G401.6 (cell line): ENCODE data around the gene EXOC4.
"Not testable (repeated sequence)": the region's sequence is repeated elsewhere in the genome, so short reads cannot be mapped to it uniquely, and the experiment has no call there.

Source experiments
- FAIRE-seq: peaks from 2 replicates; lab custom pipeline; 2012; peaks lifted over from hg19 to GRCh38; lab: Jason Lieb, UNC

EXOC4 gene

DNA sequence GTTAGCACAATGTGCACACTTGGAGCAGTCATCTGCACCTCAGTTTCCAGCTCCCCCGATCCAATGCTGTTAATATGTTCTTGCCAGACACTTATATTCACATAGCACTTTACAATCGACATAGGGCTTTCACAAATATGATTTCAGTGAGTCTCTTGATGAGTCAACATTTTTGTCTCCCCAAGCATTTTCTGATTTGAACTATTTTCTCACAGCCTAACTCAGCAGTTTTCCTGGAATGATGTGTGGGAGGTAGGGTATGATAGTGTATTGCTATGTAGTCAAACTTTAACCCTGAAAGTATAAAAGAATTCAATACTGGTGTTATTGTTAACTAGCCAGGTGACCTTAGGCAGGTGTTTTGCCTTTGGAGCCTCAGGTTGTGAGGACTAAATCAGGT lies 791.8 kb downstream of the EXOC4 start:
- FAIRE-seq = no peak

DNA sequence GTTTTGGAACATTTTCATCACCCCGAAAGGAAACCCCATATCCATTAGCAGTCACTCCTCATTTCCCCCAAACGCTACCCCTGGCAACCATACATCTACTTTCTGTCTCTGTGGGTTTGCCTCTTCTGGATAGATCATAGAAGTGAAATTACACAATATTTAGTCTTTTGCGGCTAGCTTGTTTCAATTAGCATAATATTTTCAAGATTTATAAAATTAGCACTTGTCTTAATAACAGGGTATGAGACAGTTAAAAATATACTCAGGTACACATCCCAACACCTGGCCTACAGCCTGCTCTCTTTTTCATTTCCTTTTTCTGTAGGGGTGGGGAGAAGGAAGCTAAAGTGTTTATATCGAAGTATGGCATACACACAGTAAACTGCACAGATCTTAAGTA lies 792.8 kb downstream of the EXOC4 start:
- no peak for FAIRE-seq

DNA sequence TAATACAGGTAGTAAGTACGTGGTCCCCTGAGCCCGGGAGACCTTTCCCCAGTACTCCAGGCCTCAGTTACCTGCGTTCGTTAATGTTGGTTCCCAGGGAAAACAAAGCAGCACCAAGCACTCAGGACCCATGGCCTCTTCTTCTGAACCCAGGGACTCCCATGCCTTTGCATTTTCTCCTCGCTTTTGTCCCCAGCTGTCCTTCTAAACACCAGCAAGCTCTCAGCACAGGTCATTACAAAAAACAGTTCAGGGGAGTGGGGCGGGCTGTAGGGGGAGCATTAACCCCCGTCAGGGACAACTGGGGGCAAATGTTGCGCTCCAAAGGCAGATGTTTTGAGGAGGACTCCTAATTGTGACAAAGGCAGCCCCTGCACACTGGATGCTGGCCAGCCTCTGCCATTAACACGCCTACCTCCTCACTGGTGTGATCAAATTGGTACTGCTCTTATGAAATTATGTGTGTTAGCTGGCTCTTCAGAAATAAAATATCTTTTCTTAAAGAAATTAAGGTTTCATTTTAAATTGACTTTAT lies 793.8 kb downstream of the EXOC4 start:
- no peak for FAIRE-seq

DNA sequence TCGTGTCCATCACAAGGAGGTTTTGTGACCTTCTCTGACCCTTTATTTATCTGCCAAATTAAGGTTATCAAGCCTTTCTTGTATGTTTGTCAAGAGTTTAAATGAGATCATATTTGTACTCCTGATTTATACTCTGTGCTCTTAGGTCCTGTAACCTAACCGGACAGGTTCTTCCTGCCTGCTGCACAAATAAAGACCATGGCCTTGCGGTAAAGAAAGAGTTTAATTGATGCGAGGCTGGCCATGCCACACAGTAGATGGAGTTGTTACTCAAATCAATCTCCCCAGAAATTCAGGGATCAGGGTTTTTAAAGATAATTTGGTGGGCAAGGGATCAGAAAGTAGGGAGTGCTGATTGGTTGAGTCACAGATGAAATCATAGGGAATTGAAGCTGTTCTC lies 794.8 kb downstream of the EXOC4 start:
- no peak for FAIRE-seq

DNA sequence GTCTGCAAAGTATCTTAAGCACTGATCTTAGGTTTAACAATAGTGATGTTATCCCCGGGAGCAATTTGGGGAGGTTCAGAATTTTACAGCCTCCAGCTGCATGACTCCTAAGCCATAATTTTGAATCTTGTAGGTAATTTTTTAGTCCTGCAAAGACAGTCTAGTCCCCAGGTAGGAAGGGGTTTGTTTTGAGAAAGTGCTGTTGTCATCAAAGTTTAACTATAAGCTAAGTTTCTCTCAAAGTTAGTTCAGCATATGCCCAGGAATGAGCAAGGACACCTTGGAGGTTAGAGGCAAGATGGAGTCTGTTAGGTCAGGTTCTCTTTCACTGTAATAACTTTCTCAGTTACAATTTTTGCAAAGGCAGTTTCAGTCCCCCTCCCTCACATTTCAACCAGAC lies 795.3 kb downstream of the EXOC4 start:
- FAIRE-seq = no peak

DNA sequence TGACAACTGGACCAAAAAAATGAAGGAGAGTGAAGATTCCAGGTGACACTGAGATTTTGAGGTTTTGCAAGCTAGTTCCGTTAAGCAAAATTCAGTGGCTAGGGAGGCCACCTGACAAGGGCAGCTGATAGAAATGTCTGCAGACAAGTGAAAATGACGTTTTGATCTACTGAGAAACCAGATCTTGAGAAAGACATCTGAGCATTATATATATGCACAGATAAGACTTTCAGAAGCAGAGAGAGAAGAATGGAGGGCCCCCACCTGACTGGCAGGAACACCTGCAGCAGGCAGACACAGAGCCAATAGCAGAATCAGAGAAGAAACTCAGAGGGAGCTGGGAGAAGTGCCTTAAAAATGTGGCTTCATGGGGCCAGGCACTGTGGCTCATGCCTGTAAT lies 798.1 kb downstream of the EXOC4 start:
- FAIRE-seq = no peak

DNA sequence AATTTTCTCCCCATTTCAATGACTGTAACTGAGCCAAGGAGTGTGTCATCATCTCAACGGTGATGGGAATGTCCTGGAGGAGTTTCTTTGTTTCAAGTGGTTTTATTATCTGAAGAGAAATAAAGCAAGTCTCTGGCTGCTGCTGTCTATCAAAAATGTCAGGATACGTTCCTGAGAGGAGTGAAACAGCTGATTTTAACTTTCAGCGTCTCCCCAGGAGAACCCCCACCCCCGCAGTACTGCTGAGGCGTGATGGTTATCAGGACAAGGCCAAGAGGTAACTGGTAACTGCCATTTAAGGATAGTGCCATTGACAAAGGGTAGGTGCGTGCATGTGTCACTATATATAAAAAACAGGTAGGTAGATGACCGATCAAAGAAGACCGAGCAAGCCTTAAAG lies 803.9 kb downstream of the EXOC4 start:
- no peak for FAIRE-seq

DNA sequence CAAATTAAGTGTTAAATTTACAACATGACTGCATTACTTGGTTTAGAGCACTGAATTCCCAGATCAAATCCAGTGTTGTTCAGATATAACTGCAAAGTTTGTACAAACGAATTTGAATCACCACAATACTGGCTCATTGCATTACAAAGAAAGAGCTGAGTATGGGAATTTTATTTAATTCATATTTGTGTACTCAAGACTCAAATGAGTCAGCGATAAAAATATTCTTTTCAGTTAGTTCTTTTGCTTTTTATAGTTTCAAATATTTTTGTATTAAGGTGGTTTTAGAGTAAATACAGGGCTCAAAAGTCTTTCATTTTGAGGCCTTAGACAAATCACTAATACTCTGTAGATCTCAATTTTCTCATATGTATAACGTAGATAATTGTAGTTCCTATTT lies 805.6 kb downstream of the EXOC4 start:
- no peak for FAIRE-seq

DNA sequence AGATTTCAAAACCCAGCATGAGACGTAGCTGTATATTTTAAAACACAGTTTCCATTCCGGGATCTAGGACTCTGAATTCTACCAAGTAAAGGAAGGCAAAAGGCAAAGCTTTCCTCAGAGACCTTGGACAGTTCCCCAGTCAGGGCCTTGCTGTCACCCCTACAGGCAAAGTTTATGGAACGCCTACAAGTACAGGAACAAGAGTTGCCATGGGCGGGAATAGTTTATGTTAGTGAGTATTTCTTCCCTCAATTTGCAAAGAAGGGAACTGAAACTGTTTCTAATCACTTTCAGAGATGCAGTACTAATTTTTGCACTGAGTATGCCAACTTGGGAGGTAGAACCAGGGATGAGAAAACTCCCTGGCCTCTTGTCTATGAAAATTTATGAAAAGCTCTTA lies 806.1 kb downstream of the EXOC4 start:
- FAIRE-seq = no peak

DNA sequence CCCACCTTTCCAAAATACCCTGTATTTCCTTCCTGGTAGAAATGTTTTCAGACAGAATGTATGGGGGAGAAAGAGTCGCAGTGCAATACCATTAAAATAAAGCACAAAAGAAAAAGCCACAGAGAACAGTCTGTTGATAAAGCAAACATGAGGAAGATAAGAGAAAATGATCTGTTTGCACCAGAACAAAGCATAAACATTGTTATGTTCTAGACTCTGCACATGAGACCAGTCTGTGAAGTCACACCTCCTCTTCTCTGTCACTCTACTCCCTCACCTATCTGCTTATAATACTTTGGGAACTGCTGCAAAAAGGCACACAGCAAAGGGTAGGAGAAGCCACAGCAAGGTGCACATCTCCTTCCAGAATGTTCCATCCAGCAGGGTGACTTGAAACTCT lies 807.0 kb downstream of the EXOC4 start:
- FAIRE-seq = no peak

DNA sequence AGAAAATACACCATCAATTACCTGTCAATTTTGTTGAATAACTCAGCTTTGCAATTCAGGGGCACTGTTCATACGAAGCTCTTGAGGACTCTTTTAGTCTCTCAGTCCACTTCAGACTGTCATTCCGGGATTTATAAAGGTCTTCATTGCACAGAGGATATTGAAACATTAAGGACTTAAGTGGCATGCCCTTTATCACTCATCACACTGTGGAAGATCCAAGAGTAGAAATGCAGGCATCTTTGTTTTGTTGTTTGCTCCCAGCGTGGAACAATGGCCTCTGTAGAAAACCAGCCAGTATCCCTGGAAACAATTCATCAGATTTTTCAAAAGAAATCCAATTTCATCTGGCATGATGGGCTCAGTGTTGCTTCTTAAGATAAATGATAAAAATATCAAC lies 808.0 kb downstream of the EXOC4 start:
- no peak for FAIRE-seq

DNA sequence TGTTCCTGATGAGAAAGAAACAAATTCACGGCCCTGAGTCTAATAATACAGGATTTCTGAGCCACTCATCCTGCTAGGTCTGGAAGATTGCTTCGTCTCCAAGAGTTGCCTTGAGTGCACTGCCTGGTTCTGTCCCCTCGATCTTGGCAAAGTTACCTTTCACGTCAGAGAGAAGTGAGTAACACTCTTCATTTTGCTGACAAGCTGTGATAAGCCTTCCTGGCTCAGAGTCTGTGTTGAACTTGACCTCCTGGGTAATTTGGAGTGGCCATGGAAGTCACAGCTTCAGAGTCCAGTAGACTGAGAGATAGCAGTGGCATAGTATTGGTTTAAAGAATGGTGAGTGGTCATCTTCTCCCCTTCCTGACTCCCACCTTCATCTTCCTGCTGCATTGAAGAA lies 809.6 kb downstream of the EXOC4 start:
- FAIRE-seq = no peak

DNA sequence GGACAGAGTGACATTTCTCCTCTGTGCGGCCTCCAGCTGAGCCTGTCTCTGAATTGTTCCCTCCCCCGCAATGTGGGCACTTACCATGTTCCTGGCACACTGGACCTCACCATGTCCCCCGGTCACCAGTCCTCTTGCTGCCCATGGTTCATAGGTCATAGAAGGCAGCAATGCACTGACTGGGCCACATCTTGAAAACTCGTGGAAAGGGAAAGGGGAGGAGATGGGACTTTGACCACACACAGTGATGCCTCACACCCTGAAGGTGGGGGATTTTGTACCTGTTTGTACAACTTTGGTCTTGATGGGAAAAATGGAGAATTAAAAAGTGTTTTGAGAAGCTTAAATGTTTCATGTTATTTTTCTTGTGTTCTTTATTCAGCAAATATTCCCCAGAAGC lies 812.5 kb downstream of the EXOC4 start:
- FAIRE-seq = no peak

DNA sequence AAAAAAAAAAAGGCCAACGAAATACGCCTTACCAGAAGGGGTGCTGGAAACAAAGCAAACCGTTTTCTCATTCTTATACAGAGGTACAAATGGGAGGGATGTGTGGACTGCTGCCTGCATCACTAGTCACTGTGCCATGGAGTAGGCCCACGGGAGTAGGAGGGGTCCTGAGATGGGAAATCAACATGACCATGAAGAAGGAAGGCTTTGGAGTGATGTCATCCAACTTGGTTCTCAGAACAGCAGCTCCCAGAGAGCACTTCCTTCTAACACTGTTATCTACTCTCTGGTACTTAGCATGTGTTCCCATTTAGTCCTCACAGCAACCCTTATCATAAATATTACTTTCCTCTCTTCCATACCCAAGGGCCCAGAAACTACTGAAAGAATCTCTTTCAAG lies 814.3 kb downstream of the EXOC4 start:
- no peak for FAIRE-seq

DNA sequence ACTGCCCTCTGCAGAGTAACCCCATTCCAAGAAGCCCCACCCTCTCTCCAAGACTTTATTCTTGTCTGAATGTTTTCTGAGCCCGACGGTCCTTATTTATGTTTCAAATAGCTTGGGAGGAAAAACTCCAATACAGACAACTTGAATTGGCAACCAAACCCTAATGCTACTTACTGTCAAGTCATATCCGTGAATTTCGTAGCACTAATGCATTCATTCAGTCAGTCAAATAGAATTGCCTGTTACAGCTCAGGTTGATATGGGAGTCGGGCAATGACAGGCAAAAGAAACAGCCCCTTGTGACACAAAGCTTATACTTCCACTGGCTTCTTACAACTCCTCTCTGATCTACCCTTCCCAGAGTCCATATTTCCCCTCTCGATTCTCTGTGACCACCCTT lies 815.8 kb downstream of the EXOC4 start:
- FAIRE-seq = no peak

DNA sequence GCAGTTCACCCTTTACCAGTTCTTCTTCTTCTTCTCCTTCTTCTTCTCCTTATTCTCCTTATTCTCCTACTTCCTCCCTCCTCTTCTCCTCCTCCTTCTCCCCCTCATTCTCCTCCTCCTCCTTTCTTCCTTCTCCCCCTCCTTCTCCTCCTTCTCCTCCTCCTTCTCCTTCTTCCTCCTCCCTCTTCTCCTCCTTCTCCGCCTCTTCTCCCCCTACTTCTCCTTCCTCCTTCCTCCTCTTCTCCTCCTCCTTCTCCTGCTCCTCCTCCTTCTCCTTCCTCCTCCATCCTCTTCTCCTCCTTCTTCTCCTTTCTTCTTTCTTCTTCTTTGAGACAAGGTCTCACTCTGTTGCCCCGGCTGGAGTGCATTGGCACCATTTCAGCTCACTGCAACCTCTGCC lies 816.3 kb downstream of the EXOC4 start:
- no peak for FAIRE-seq

DNA sequence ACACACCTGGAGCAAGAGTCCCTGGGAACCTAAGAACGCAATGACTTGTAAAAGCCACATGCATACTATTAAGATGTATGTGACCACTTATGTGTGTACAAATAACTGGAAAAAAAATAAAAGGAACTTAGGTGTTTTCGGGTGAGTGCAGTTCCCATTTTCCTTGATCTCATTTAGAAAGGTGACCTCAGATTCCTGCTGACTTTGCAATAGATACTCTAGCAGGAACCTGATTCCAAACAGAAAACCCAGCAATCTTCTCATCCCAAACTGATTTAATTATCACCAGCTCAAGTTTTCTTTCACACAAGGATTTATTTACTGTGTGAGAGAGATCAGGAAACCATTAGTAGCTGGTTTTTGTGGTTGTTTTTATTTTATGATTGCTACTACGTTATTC lies 817.8 kb downstream of the EXOC4 start:
- no peak for FAIRE-seq

DNA sequence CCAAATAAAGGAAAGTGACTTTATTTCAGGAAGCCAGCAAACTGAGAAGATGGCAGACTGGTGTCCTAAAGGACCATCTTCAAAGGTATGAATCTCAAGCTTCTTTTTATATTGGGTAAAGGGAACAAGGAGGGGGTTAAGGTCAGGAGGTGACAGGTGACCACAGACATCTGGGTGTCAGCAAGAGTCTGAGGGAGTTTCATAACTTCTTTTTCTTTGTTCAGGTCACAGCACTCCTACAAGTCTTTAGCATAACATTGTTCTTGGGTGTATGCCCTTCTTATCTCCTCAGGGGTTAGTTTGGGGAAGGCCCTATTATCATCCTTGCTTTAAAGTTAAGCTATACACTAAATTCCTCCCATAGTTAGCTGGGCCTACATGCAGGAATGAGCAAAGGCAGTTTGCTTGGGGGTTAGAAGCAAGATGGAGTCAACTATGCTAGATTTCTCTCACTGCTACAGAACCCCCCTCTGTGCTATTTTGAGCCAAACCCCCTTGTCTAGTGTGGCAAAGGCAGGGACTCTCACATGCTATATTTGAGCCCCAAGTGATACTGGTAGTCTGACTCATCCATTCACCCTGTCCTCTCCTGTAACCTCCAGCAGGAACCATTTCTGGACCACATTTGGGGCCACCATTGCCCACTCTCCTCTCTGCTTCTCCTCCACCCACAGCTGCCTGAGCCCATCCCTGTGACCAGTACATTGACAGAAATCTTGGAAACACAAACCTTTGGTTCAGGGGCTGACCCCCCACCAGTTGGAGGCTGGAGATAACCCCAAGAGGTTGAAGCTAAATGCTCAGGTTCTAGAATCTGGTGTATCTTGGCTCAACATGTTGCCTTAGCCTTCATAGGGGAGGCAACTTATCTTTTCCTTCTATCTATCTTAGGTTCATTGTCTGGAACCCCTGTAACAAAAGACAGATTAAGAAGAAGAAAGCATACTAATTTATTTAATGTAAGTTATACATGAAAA lies 818.8 kb downstream of the EXOC4 start:
- FAIRE-seq = no peak

DNA sequence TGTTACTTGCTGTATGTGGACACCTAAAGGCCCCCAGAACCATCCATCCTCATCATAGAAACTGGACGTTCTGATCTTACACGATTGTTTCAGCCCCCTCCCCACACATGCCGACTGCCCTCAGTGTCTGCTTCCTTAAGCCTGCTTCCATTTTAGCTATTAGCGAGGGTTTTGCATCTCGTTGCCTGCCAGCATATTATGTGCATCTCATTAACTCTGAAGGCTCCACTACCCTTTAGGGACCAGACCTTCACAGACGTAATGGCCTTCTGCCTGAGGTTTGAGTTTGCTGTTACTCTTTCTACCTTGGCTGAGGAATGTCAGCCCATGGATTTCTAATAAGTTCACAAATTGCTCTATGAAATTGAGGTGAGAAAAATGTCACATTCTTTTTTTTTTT lies 820.4 kb downstream of the EXOC4 start:
- FAIRE-seq = no peak

DNA sequence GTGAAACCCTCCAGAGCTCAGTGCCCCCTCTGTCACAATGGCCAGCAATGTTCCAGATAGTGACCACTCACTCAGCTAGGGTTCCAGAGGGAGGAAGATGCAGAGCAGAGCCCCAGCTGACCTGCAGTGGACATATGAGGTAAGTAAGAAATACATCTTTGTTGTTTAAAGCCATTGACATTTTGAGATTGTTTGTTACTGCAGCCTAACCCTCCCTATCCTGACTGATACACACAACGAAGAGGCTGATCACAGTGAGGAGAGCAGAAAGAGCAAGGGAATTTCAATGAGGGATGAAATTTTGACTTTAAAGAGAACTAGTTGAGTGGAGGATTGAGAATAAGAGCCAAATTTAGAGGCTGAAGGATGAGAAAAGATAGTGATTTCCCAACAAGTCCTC lies 822.9 kb downstream of the EXOC4 start:
- FAIRE-seq = no peak

DNA sequence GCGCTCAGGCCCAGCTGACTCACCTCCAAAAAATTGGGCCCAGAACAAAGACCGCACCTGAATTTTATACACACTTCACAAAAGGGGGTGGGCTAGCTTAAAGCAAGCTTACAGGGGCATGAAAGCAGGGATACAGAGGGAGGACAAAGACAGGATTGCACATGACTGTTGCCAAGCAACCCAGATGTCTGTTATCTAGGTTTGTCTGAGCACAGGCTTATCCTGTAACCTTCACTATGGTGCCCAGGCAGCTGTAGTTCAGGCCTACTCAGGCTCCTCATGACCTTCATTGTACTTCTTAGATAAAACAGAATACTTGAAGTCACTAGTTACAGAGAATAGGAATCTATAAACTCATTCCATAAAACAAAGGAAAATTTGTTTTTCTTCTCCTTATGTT lies 824.7 kb downstream of the EXOC4 start:
- not testable (repeated sequence) for FAIRE-seq

DNA sequence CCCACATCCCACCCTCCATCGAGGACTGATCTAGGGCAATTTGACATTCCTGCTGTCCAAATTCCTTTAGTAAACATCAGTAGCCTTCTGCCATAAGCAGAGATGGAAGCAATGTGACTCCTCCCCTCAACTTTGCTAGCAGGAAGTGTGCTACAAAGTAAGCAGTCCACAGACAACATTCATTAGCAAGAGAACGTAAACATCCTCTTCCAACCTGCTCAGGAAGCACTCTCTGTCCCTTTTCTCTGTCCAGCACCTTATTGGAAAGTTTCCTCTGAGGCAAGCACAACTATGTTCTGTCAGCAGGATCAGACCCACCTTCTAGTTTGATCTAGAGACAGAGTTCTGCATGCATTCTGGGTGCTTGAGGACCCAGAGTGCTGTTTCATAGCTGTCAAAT lies 826.1 kb downstream of the EXOC4 start:
- FAIRE-seq = no peak

DNA sequence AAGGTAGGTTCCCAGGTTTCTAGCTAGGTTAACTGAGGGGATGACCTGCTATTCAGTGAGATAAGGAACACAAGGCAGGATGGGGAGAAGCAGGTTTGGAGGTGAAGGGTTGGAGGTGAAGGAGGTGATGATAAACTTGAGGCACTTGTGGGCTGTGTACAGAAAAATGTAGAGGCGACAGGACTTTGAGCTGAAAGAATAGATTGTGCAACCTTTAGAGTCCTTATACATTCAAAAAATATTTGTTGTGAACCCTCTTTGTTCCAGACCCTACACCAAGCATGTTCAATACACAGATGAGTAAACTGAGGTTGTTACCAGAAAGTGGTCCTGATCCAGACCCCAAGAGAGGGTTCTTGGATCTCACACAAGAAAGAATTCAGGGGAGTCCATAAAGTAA lies 828.8 kb downstream of the EXOC4 start:
- FAIRE-seq = no peak
